Measurements from ENCODE around the gene TPX2.
A peak's percentile ranks its signal among the peaks of the same experiment; 100 is the strongest.
"Not testable (repeated sequence)": the region's sequence is repeated elsewhere in the genome, so short reads cannot be mapped to it uniquely, and the experiment has no call there.

TPX2 gene

GRCh38 chr20:31811198-31811597 lies 72.1 kb downstream of the TPX2 start:
- Histone ChIP-seq H4K91ac (ENCODE audit: low read length) (no peak overlapping the region), H2BK15ac (ENCODE audit: low read depth, poor library complexity, severe bottlenecking) (no peak overlapping the region), H3K4ac (ENCODE audit: low read depth in 1 of 2, low read length in 2 of 2) (no peak overlapping the region), H3K36me3 (ENCODE audit: control insufficient read depth in 1 of 2, insufficient read depth in 2 of 2, low read depth in 1 of 2, low read length in 2 of 2) (no peaks in the 10 kb centered on the region), H3K14ac (ENCODE audit: low read length in 2 of 2) (peak overlapping the region in 1 of 2 experiments; percentile 29), H3K79me1 (replicated peaks; ENCODE audit: low read length, poor library complexity, severe bottlenecking) (peaks cover 2% of the 10 kb centered on the region), H2AFZ (ENCODE audit: low read depth, low read length) (no peak overlapping the region), H3K9ac (ENCODE audit: low read length) (no peak overlapping the region), H3K27me3 (ENCODE audit: control insufficient read depth in 1 of 2, insufficient read depth in 1 of 2, low read length in 2 of 2) (no peaks in the 10 kb centered on the region), H2AK5ac (ENCODE audit: low read length, severe bottlenecking) (peak overlapping the region; percentile 17), H2BK12ac (ENCODE audit: low read length in 2 of 2) (no peak overlapping the region), H4K8ac (ENCODE audit: low read length) (no peak overlapping the region), H3K18ac (ENCODE audit: low read depth in 1 of 2, low read length in 2 of 2) (no peak overlapping the region), H3K23ac (ENCODE audit: low read length in 2 of 2) (no peak overlapping the region), H3K4me1 (ENCODE audit: control insufficient read depth, insufficient read depth, low read depth, low read length) (peaks cover 32% of the 10 kb centered on the region), H3K27ac (ENCODE audit: low read length, poor library complexity, severe bottlenecking) (no peak overlapping the region), H3K4me3 (ENCODE audit: insufficient read depth in 1 of 2, low read depth in 1 of 2, low read length in 2 of 2) (no peak overlapping the region), H3K9me3 (ENCODE audit: control insufficient read depth, low read length) (no peaks in the 10 kb centered on the region), H2BK120ac (ENCODE audit: low read depth, low read length) (no peak overlapping the region), H3K4me2 (ENCODE audit: low read length, poor library complexity, severe bottlenecking) (no peak overlapping the region), H2BK5ac (ENCODE audit: low read depth, low read length, poor library complexity, severe bottlenecking) (no peak overlapping the region)
- 94% methylated on average over 4 of the region's 4 CpGs for WGBS
- DNase-seq, result no peak

GRCh38 chr20:31811796-31812728 lies 73.0 kb downstream of the TPX2 start:
- H3K27me3 ChIP-seq (ENCODE audit: control insufficient read depth in 1 of 2, insufficient read depth in 1 of 2, low read length in 2 of 2), result peaks cover 0 to 6% of the 10 kb centered on the region in 2 experiments
- no peak overlapping the region for H4K91ac ChIP-seq (ENCODE audit: low read length)
- peak overlapping the region; percentile 34 to 81 for H2BK12ac ChIP-seq (ENCODE audit: low read length in 2 of 2)
- peak overlapping the region; percentile 21 for H3K27ac ChIP-seq (ENCODE audit: low read length, poor library complexity, severe bottlenecking)
- no peak overlapping the region for H3K4me3 ChIP-seq (ENCODE audit: insufficient read depth in 1 of 2, low read depth in 1 of 2, low read length in 2 of 2)
- peak; percentile 83 for DNase-seq
- no peak overlapping the region for H2BK15ac ChIP-seq (ENCODE audit: low read depth, poor library complexity, severe bottlenecking)
- H3K9me3 ChIP-seq (ENCODE audit: control insufficient read depth, low read length), result no peaks in the 10 kb centered on the region
- H3K18ac ChIP-seq (ENCODE audit: low read depth in 1 of 2, low read length in 2 of 2), result peak overlapping the region; percentile 23 to 29
- no peak overlapping the region for H3K23ac ChIP-seq (ENCODE audit: low read length in 2 of 2)
- no peak overlapping the region for H2BK5ac ChIP-seq (ENCODE audit: low read depth, low read length, poor library complexity, severe bottlenecking)
- H2AFZ ChIP-seq (ENCODE audit: low read depth, low read length), result no peak overlapping the region
- H3K4me1 ChIP-seq (ENCODE audit: control insufficient read depth, insufficient read depth, low read depth, low read length), result peaks cover 34% of the 10 kb centered on the region
- H2BK120ac ChIP-seq (ENCODE audit: low read depth, low read length), result no peak overlapping the region
- H3K4me2 ChIP-seq (ENCODE audit: low read length, poor library complexity, severe bottlenecking), result peak overlapping the region; percentile 2
- H3K4ac ChIP-seq (ENCODE audit: low read depth in 1 of 2, low read length in 2 of 2), result peak overlapping the region in 1 of 2 experiments; percentile 1
- H3K36me3 ChIP-seq (ENCODE audit: control insufficient read depth in 1 of 2, insufficient read depth in 2 of 2, low read depth in 1 of 2, low read length in 2 of 2), result no peaks in the 10 kb centered on the region
- no peak overlapping the region for H3K9ac ChIP-seq (ENCODE audit: low read length)
- H4K8ac ChIP-seq (ENCODE audit: low read length), result peak overlapping the region; percentile 58
- H3K79me1 ChIP-seq (replicated peaks; ENCODE audit: low read length, poor library complexity, severe bottlenecking), result peaks cover 2% of the 10 kb centered on the region
- H3K14ac ChIP-seq (ENCODE audit: low read length in 2 of 2), result peak overlapping the region in 1 of 2 experiments; percentile 37
- H2AK5ac ChIP-seq (ENCODE audit: low read length, severe bottlenecking), result peak overlapping the region; percentile 70
- WGBS, result 64% methylated on average over 15 of the region's 15 CpGs

- H3K27ac ChIP-seq (ENCODE audit: low read length, poor library complexity, severe bottlenecking), result no peak overlapping the region
- no peak overlapping the region for H3K9ac ChIP-seq (ENCODE audit: low read length)
- H3K4me1 ChIP-seq (ENCODE audit: control insufficient read depth, insufficient read depth, low read depth, low read length), result peaks cover 34% of the 10 kb centered on the region
Measured at GRCh38 chr20:31813611-31814010, 74.5 kb downstream of the TPX2 start.

GRCh38 chr20:31814142-31814541 lies 75.1 kb downstream of the TPX2 start:
- H2BK120ac ChIP-seq (ENCODE audit: low read depth, low read length); H2BK12ac ChIP-seq (ENCODE audit: low read length in 2 of 2); H4K8ac ChIP-seq (ENCODE audit: low read length); H3K23ac ChIP-seq (ENCODE audit: low read length in 2 of 2); H2AK5ac ChIP-seq (ENCODE audit: low read length, severe bottlenecking); H3K9ac ChIP-seq (ENCODE audit: low read length); H4K91ac ChIP-seq (ENCODE audit: low read length); H3K36me3 ChIP-seq (ENCODE audit: control insufficient read depth in 1 of 2, insufficient read depth in 2 of 2, low read depth in 1 of 2, low read length in 2 of 2); H3K79me1 ChIP-seq (replicated peaks; ENCODE audit: low read length, poor library complexity, severe bottlenecking); H2BK15ac ChIP-seq (ENCODE audit: low read depth, poor library complexity, severe bottlenecking); H2BK5ac ChIP-seq (ENCODE audit: low read depth, low read length, poor library complexity, severe bottlenecking); H3K14ac ChIP-seq (ENCODE audit: low read length in 2 of 2); H3K27ac ChIP-seq (ENCODE audit: low read length, poor library complexity, severe bottlenecking); H3K4ac ChIP-seq (ENCODE audit: low read depth in 1 of 2, low read length in 2 of 2); H3K18ac ChIP-seq (ENCODE audit: low read depth in 1 of 2, low read length in 2 of 2); DNase-seq; H3K9me3 ChIP-seq (ENCODE audit: control insufficient read depth, low read length); H3K4me2 ChIP-seq (ENCODE audit: low read length, poor library complexity, severe bottlenecking); H3K4me3 ChIP-seq (ENCODE audit: insufficient read depth in 1 of 2, low read depth in 1 of 2, low read length in 2 of 2); H2AFZ ChIP-seq (ENCODE audit: low read depth, low read length): not testable (repeated sequence)
- Histone ChIP-seq H3K4me1 (ENCODE audit: control insufficient read depth, insufficient read depth, low read depth, low read length) (peaks cover 34% of the 10 kb centered on the region), H3K27me3 (ENCODE audit: control insufficient read depth in 1 of 2, insufficient read depth in 1 of 2, low read length in 2 of 2) (peaks cover 0 to 18% of the 10 kb centered on the region in 2 experiments)
- WGBS, result 93% methylated on average over 6 of the region's 7 CpGs

More at GRCh38 chr20:31813611-31814010, 74.5 kb downstream of the TPX2 start:
- H3K9me3 ChIP-seq (ENCODE audit: control insufficient read depth, low read length), result no peaks in the 10 kb centered on the region
- no peak overlapping the region for H2BK120ac ChIP-seq (ENCODE audit: low read depth, low read length)
- no peak overlapping the region for H3K18ac ChIP-seq (ENCODE audit: low read depth in 1 of 2, low read length in 2 of 2)
- H3K4me2 ChIP-seq (ENCODE audit: low read length, poor library complexity, severe bottlenecking), result no peak overlapping the region
- no peak overlapping the region for H2AK5ac ChIP-seq (ENCODE audit: low read length, severe bottlenecking)
- no peak overlapping the region for H2BK5ac ChIP-seq (ENCODE audit: low read depth, low read length, poor library complexity, severe bottlenecking)
- DNase-seq, result no peak
- no peak overlapping the region for H4K8ac ChIP-seq (ENCODE audit: low read length)
- H2AFZ ChIP-seq (ENCODE audit: low read depth, low read length), result no peak overlapping the region
- H3K23ac ChIP-seq (ENCODE audit: low read length in 2 of 2), result no peak overlapping the region
- H3K79me1 ChIP-seq (replicated peaks; ENCODE audit: low read length, poor library complexity, severe bottlenecking), result no peaks in the 10 kb centered on the region
- no peak overlapping the region for H3K4me3 ChIP-seq (ENCODE audit: insufficient read depth in 1 of 2, low read depth in 1 of 2, low read length in 2 of 2)
- no peak overlapping the region for H2BK15ac ChIP-seq (ENCODE audit: low read depth, poor library complexity, severe bottlenecking)
- no peak overlapping the region for H3K14ac ChIP-seq (ENCODE audit: low read length in 2 of 2)
- no peak overlapping the region for H2BK12ac ChIP-seq (ENCODE audit: low read length in 2 of 2)
- peaks cover 0 to 18% of the 10 kb centered on the region in 2 experiments for H3K27me3 ChIP-seq (ENCODE audit: control insufficient read depth in 1 of 2, insufficient read depth in 1 of 2, low read length in 2 of 2)
- H3K4ac ChIP-seq (ENCODE audit: low read depth in 1 of 2, low read length in 2 of 2), result no peak overlapping the region
- H3K36me3 ChIP-seq (ENCODE audit: control insufficient read depth in 1 of 2, insufficient read depth in 2 of 2, low read depth in 1 of 2, low read length in 2 of 2), result no peaks in the 10 kb centered on the region
- no peak overlapping the region for H4K91ac ChIP-seq (ENCODE audit: low read length)

Measured in mesenchymal stem cell (in vitro differentiated cells and primary cell).